Osteoblast (primary cell): ENCODE results near the gene PPP2R5E. TPM values are rescaled to one million over a fixed set of nuclear protein-coding genes. Genes with fewer than 3 reads are reported as not detected.

Experiments used
- DNase-seq: peaks from one replicate; pipeline ENCODE4 v3.0.0; 2011; ENCODE audit warnings: low spot score, mixed read lengths; ENCODE audit not compliant: insufficient read length; ENCODE audit errors: missing footprints
- H2AFZ ChIP-seq: 2 replicates; pipeline ENCODE4 v1.6.0; 2011; ENCODE audit warnings: mild to moderate bottlenecking, low read length
- H3K27ac ChIP-seq: 2 replicates; pipeline ENCODE4 v1.5.1; 2011; ENCODE audit warnings: mild to moderate bottlenecking, low read depth, low read length, moderate library complexity
- H3K27me3 ChIP-seq: 2 replicates; pipeline ENCODE4 v1.6.0; 2012; ENCODE audit warnings: mild to moderate bottlenecking, control low read depth, inconsistent platforms, low read length, moderate library complexity; ENCODE audit not compliant: insufficient read depth
- H3K36me3 ChIP-seq: 2 replicates; pipeline ENCODE4 v1.5.1; 2011; ENCODE audit warnings: mild to moderate bottlenecking, low read length, control low read depth, moderate library complexity; ENCODE audit not compliant: insufficient read depth
- H3K4me1 ChIP-seq: 2 replicates; pipeline ENCODE4 v1.5.1; 2011; ENCODE audit warnings: mild to moderate bottlenecking, low read length, control low read depth, moderate library complexity; ENCODE audit not compliant: insufficient read depth
- H3K4me2 ChIP-seq: 2 replicates; pipeline ENCODE4 v1.6.0; 2011; ENCODE audit warnings: mild to moderate bottlenecking, low read length; ENCODE audit not compliant: insufficient read depth
- H3K4me3 ChIP-seq: fragments of 200-600 bp; sonication (generic); 3 replicates; pipeline ENCODE4 v1.5.1; 2012; ENCODE audit warnings: mild to moderate bottlenecking, low read length, inconsistent platforms; ENCODE audit not compliant: insufficient read depth
- H3K79me2 ChIP-seq: 2 replicates; pipeline ENCODE4 v1.6.0; 2012; ENCODE audit warnings: mild to moderate bottlenecking, low read length, control low read depth, inconsistent platforms; ENCODE audit not compliant: insufficient read depth
- H3K9me3 ChIP-seq: 2 replicates; pipeline ENCODE4 v1.5.1; 2011; ENCODE audit warnings: low read depth, low read length, control low read depth
- H4K20me1 ChIP-seq: 2 replicates; pipeline ENCODE4 v1.6.0; 2012; ENCODE audit warnings: mild to moderate bottlenecking, low read length, control low read depth; ENCODE audit not compliant: insufficient read depth
- CTCF ChIP-seq: IDR thresholded peaks from 2 replicates; pipeline ENCODE4 v1.5.1; 2011; ENCODE audit warnings: mild to moderate bottlenecking, low read depth, low read length, moderate library complexity; ENCODE audit errors: extremely low read depth
- total RNA-seq: library from RNA; depleted of rRNA; stranded (reverse); fragments of >200 nt; gene quantifications from 2 replicates; pipeline ENCODE4 v1.2.3, GENCODE V29; 2012

PPP2R5E gene
- total RNA-seq, 1 donor = 29.3 TPM

DNA sequence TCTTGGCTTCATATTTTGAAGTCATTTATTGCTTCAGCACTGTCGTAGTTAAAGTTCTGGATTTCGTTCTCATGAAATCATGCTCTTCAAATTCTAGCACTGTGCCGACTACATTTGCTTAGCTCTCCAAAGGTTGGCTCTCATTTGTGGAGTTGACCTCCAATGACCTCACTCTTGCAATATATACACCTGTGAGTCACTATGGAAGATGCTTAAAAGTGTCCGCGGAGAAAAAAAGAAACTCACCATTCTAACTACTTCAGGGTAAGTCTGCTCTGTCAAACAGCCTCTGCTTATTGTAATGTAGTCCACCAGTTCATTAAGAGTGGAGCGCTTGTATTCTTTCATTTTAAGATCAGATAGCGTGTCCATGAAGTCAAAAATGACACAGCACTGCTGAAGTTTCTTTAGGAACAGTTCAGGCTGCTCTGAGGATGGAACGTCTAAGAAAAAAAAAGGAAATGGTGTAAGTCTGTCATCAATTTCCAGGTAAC, 89.7 kb downstream of the PPP2R5E start:
- Histone ChIP-seq H3K4me1 (peaks cover 7% of the 10 kb centered on the region), H3K27me3 (no peaks in the 10 kb centered on the region), H2AFZ (no peak overlapping the region), H3K9me3 (no peaks in the 10 kb centered on the region), H4K20me1 (peaks cover 42% of the 10 kb centered on the region), H3K79me2 (peaks cover 81% of the 10 kb centered on the region), H3K36me3 (peaks cover 6% of the 10 kb centered on the region), H3K4me3 (no peak overlapping the region), H3K4me2 (no peak overlapping the region), H3K27ac (no peak overlapping the region)
- no peak for DNase-seq
- TF ChIP-seq CTCF = no peak

- Histone ChIP-seq H3K4me2 (no peak overlapping the region), H2AFZ (no peak overlapping the region), H3K27ac (no peak overlapping the region), H4K20me1 (peaks cover 38% of the 10 kb centered on the region), H3K4me1 (peaks cover 7% of the 10 kb centered on the region), H3K9me3 (no peaks in the 10 kb centered on the region), H3K27me3 (no peaks in the 10 kb centered on the region), H3K4me3 (no peak overlapping the region), H3K79me2 (peaks cover 79% of the 10 kb centered on the region), H3K36me3 (peaks cover 6% of the 10 kb centered on the region)
- no peak for TF ChIP-seq CTCF
- DNase-seq = no peak
Observed at GRCh38 chr14:63452796-63453195, 90.4 kb downstream of the PPP2R5E start.

DNA sequence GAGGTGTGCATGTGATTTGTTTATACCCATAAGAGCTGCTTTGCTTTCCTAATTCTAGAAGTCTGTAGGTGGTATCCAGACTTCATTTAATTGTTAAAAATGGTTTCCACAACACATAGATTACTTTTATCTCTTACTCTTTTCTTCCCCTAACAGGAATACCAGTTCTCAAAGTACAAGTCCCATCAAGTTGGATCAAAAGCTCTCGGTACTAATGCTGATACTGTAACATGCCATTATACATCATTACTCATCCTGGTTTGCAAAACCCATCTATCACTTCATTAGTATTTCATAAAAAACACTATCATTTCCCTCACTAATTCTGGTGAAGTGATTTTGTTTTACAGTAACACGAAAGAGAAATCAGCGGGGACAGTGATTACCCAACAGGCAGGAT, 94.3 kb downstream of the PPP2R5E start:
- Histone ChIP-seq H3K27ac (no peak overlapping the region), H3K4me1 (no peaks in the 10 kb centered on the region), H4K20me1 (peaks cover 16% of the 10 kb centered on the region), H3K36me3 (peaks cover 6% of the 10 kb centered on the region), H3K4me3 (no peak overlapping the region), H2AFZ (no peak overlapping the region), H3K79me2 (peaks cover 65% of the 10 kb centered on the region), H3K27me3 (no peaks in the 10 kb centered on the region), H3K9me3 (no peaks in the 10 kb centered on the region), H3K4me2 (no peak overlapping the region)
- DNase-seq = no peak
- no peak for TF ChIP-seq CTCF

GRCh38 chr14:63444588-63444987, 98.6 kb downstream of the PPP2R5E start:
- peaks cover 16% of the 10 kb centered on the region for H4K20me1 ChIP-seq
- H3K4me1 ChIP-seq = no peaks in the 10 kb centered on the region
- no peaks in the 10 kb centered on the region for H3K27me3 ChIP-seq
- no peak overlapping the region for H3K27ac ChIP-seq
- H2AFZ ChIP-seq = no peak overlapping the region
- H3K4me2 ChIP-seq = no peak overlapping the region
- H3K4me3 ChIP-seq = no peak overlapping the region
- no peak for DNase-seq
- H3K9me3 ChIP-seq = no peaks in the 10 kb centered on the region
- no peak for TF ChIP-seq CTCF
- peaks cover 65% of the 10 kb centered on the region for H3K79me2 ChIP-seq
- H3K36me3 ChIP-seq = no peaks in the 10 kb centered on the region
